ENCODE measurements around the gene HSPB7.
"Not testable (repeated sequence)": the region's sequence is repeated elsewhere in the genome, so short reads cannot be mapped to it uniquely, and the experiment has no call there.

HSPB7 gene

GRCh38 chr1:16061989-16062686 lies 44.3 kb upstream of the HSPB7 start:
- not testable (repeated sequence) for H3K27ac ChIP-seq (replicated peaks; ENCODE audit: low read length); H3K18ac ChIP-seq (ENCODE audit: low read length); H3K14ac ChIP-seq (ENCODE audit: low read length); H3K36me3 ChIP-seq (replicated peaks in 1 of 2; ENCODE audit: control insufficient read depth in 2 of 2, insufficient read depth in 2 of 2, low read length in 2 of 2); H2BK5ac ChIP-seq (ENCODE audit: low read length); H2AK5ac ChIP-seq (ENCODE audit: low read depth, low read length); H3K23ac ChIP-seq (ENCODE audit: low read depth, low read length, poor library complexity); H3K4ac ChIP-seq (ENCODE audit: low read length); H2BK12ac ChIP-seq (ENCODE audit: low read length); DNase-seq (ENCODE audit: low spot score); H3K4me3 ChIP-seq (ENCODE audit: low read length in 2 of 2); H2AFZ ChIP-seq (ENCODE audit: low read length); H2BK15ac ChIP-seq (ENCODE audit: low read length); H4K8ac ChIP-seq (ENCODE audit: low read depth, low read length); H4K91ac ChIP-seq (ENCODE audit: low read depth, low read length, poor library complexity); H3K9me3 ChIP-seq (replicated peaks in 1 of 2; ENCODE audit: control insufficient read depth in 2 of 2, insufficient read depth in 1 of 2, low read depth in 1 of 2, low read length in 2 of 2); H3K79me1 ChIP-seq (ENCODE audit: low read depth, low read length); H3K4me2 ChIP-seq (ENCODE audit: insufficient read depth, low read length, poor library complexity, severe bottlenecking); H2BK120ac ChIP-seq (ENCODE audit: low read depth, low read length)
- no CpG with 5 or more reads among the region's 18 CpGs for WGBS, 2 donors (ENCODE audit: extremely low coverage in 2 of 2, insufficient read length in 2 of 2, insufficient replicate concordance in 1 of 2)
- H3K4me1 ChIP-seq (ENCODE audit: control insufficient read depth in 2 of 2, insufficient read depth in 1 of 2, low read depth in 1 of 2, low read length in 2 of 2), result peaks cover 18 to 19% of the 10 kb centered on the region in 2 donors
- H3K27me3 ChIP-seq (ENCODE audit: control insufficient read depth in 3 of 3, insufficient read depth in 3 of 3, low read depth in 1 of 3, low read length in 3 of 3), result peaks cover 0 to 34% (median 0%) of the 10 kb centered on the region in 3 experiments
- peak overlapping the region; percentile 21 for H3K9ac ChIP-seq (ENCODE audit: low read depth, low read length, poor library complexity)

GRCh38 chr1:16061266-16061665 lies 43.4 kb upstream of the HSPB7 start:
- Histone ChIP-seq H3K14ac (ENCODE audit: low read length) (no peak overlapping the region), H3K18ac (ENCODE audit: low read length) (peak overlapping the region; percentile 19), H4K91ac (ENCODE audit: low read depth, low read length, poor library complexity) (no peak overlapping the region), H3K23ac (ENCODE audit: low read depth, low read length, poor library complexity) (no peak overlapping the region), H3K4me3 (ENCODE audit: low read length in 2 of 2) (no peak overlapping the region), H3K9me3 (replicated peaks in 1 of 2; ENCODE audit: control insufficient read depth in 2 of 2, insufficient read depth in 1 of 2, low read depth in 1 of 2, low read length in 2 of 2) (no peaks in the 10 kb centered on the region), H3K9ac (ENCODE audit: low read depth, low read length, poor library complexity) (no peak overlapping the region), H3K27me3 (ENCODE audit: control insufficient read depth in 3 of 3, insufficient read depth in 3 of 3, low read depth in 1 of 3, low read length in 3 of 3) (peaks cover 0 to 31% (median 0%) of the 10 kb centered on the region in 3 experiments), H3K4me2 (ENCODE audit: insufficient read depth, low read length, poor library complexity, severe bottlenecking) (no peak overlapping the region), H2BK5ac (ENCODE audit: low read length) (no peak overlapping the region), H2AFZ (ENCODE audit: low read length) (no peak overlapping the region), H2BK15ac (ENCODE audit: low read length) (peak overlapping the region; percentile 58), H2BK120ac (ENCODE audit: low read depth, low read length) (no peak overlapping the region), H3K27ac (replicated peaks; ENCODE audit: low read length) (no peak overlapping the region), H3K4me1 (ENCODE audit: control insufficient read depth in 2 of 2, insufficient read depth in 1 of 2, low read depth in 1 of 2, low read length in 2 of 2) (peaks cover 11 to 15% of the 10 kb centered on the region in 2 donors), H4K8ac (ENCODE audit: low read depth, low read length) (no peak overlapping the region), H3K79me1 (ENCODE audit: low read depth, low read length) (no peaks in the 10 kb centered on the region), H3K4ac (ENCODE audit: low read length) (no peak overlapping the region), H3K36me3 (replicated peaks in 1 of 2; ENCODE audit: control insufficient read depth in 2 of 2, insufficient read depth in 2 of 2, low read length in 2 of 2) (no peaks in the 10 kb centered on the region), H2AK5ac (ENCODE audit: low read depth, low read length) (no peak overlapping the region), H2BK12ac (ENCODE audit: low read length) (no peak overlapping the region)
- no CpG with 5 or more reads among the region's 3 CpGs for WGBS, 2 donors (ENCODE audit: extremely low coverage in 2 of 2, insufficient read length in 2 of 2, insufficient replicate concordance in 1 of 2)
- no peak for DNase-seq (ENCODE audit: low spot score)

- not testable (repeated sequence) for H2AK5ac ChIP-seq (ENCODE audit: low read depth, low read length); DNase-seq (ENCODE audit: low spot score); H3K4me1 ChIP-seq (ENCODE audit: control insufficient read depth in 2 of 2, insufficient read depth in 1 of 2, low read depth in 1 of 2, low read length in 2 of 2); H3K14ac ChIP-seq (ENCODE audit: low read length); H2AFZ ChIP-seq (ENCODE audit: low read length); H3K18ac ChIP-seq (ENCODE audit: low read length); H2BK15ac ChIP-seq (ENCODE audit: low read length); H3K4me3 ChIP-seq (ENCODE audit: low read length in 2 of 2); H2BK5ac ChIP-seq (ENCODE audit: low read length); H3K9me3 ChIP-seq (replicated peaks in 1 of 2; ENCODE audit: control insufficient read depth in 2 of 2, insufficient read depth in 1 of 2, low read depth in 1 of 2, low read length in 2 of 2); H3K27ac ChIP-seq (replicated peaks; ENCODE audit: low read length); H3K36me3 ChIP-seq (replicated peaks in 1 of 2; ENCODE audit: control insufficient read depth in 2 of 2, insufficient read depth in 2 of 2, low read length in 2 of 2); H2BK120ac ChIP-seq (ENCODE audit: low read depth, low read length); H3K4ac ChIP-seq (ENCODE audit: low read length); H4K91ac ChIP-seq (ENCODE audit: low read depth, low read length, poor library complexity); H3K9ac ChIP-seq (ENCODE audit: low read depth, low read length, poor library complexity); H4K8ac ChIP-seq (ENCODE audit: low read depth, low read length); H3K4me2 ChIP-seq (ENCODE audit: insufficient read depth, low read length, poor library complexity, severe bottlenecking); H3K79me1 ChIP-seq (ENCODE audit: low read depth, low read length); H2BK12ac ChIP-seq (ENCODE audit: low read length); H3K23ac ChIP-seq (ENCODE audit: low read depth, low read length, poor library complexity)
- WGBS, 2 donors (ENCODE audit: extremely low coverage in 2 of 2, insufficient read length in 2 of 2, insufficient replicate concordance in 1 of 2), result no CpG with 5 or more reads among the region's 20 CpGs
- peaks cover 0 to 15% (median 2%) of the 10 kb centered on the region in 3 experiments for H3K27me3 ChIP-seq (ENCODE audit: control insufficient read depth in 3 of 3, insufficient read depth in 3 of 3, low read depth in 1 of 3, low read length in 3 of 3)
Measured at GRCh38 chr1:16058394-16059120, 40.7 kb upstream of the HSPB7 start.

- not testable (repeated sequence) for H3K4me3 ChIP-seq (ENCODE audit: low read length in 2 of 2); H2AFZ ChIP-seq (ENCODE audit: low read length); H3K27ac ChIP-seq (replicated peaks; ENCODE audit: low read length); H2BK120ac ChIP-seq (ENCODE audit: low read depth, low read length); H2BK5ac ChIP-seq (ENCODE audit: low read length); H3K14ac ChIP-seq (ENCODE audit: low read length); H3K4me2 ChIP-seq (ENCODE audit: insufficient read depth, low read length, poor library complexity, severe bottlenecking); H3K9ac ChIP-seq (ENCODE audit: low read depth, low read length, poor library complexity); H3K4ac ChIP-seq (ENCODE audit: low read length); H3K4me1 ChIP-seq (ENCODE audit: control insufficient read depth in 2 of 2, insufficient read depth in 1 of 2, low read depth in 1 of 2, low read length in 2 of 2); H4K8ac ChIP-seq (ENCODE audit: low read depth, low read length); H2BK15ac ChIP-seq (ENCODE audit: low read length); H4K91ac ChIP-seq (ENCODE audit: low read depth, low read length, poor library complexity); H3K36me3 ChIP-seq (replicated peaks in 1 of 2; ENCODE audit: control insufficient read depth in 2 of 2, insufficient read depth in 2 of 2, low read length in 2 of 2); H2AK5ac ChIP-seq (ENCODE audit: low read depth, low read length); H2BK12ac ChIP-seq (ENCODE audit: low read length); H3K23ac ChIP-seq (ENCODE audit: low read depth, low read length, poor library complexity); H3K18ac ChIP-seq (ENCODE audit: low read length); H3K79me1 ChIP-seq (ENCODE audit: low read depth, low read length); DNase-seq (ENCODE audit: low spot score); H3K9me3 ChIP-seq (replicated peaks in 1 of 2; ENCODE audit: control insufficient read depth in 2 of 2, insufficient read depth in 1 of 2, low read depth in 1 of 2, low read length in 2 of 2); H3K27me3 ChIP-seq (ENCODE audit: control insufficient read depth in 3 of 3, insufficient read depth in 3 of 3, low read depth in 1 of 3, low read length in 3 of 3)
- no CpG with 5 or more reads among the region's 7 CpGs for WGBS, 2 donors (ENCODE audit: extremely low coverage in 2 of 2, insufficient read length in 2 of 2, insufficient replicate concordance in 1 of 2)
Measured at GRCh38 chr1:16057314-16057915, 39.6 kb upstream of the HSPB7 start.
